Caco-2 (cell line): ENCODE results near the gene CDH13. TPM values are rescaled to one million over a fixed set of nuclear protein-coding genes. Genes with fewer than 3 reads are reported as not detected.

Experiments used
- BruUV-seq: library from RNA; stranded (reverse); fragments of 400-500 nt; replicated peaks from 2 replicates; lab custom pipeline; 2021; lab: Mats Ljungman, UMichigan
- CTCF ChIA-PET: fragments of 300-600 bp; sonication (Branson Sonifier 250); formaldehyde crosslinking; loops from one replicate; lab custom pipeline; 2022; ENCODE audit warnings: antibody characterized with exemption; lab: Charles Lee
- POLR2A ChIA-PET: fragments of 300-600 bp; sonication (Branson Sonifier 250); formaldehyde crosslinking; loops from one replicate; lab custom pipeline; 2022; ENCODE audit warnings: antibody characterized with exemption; lab: Charles Lee
- DNase-seq, 2 experiments: peaks; one replicate each; pipeline versions ENCODE4 v3.0.0 to v3.0.0-alpha.2; 2020 to 2022
- H3K27me3 ChIP-seq: replicated peaks from 2 replicates; pipeline ENCODE4 v1.6.0; 2011; ENCODE audit warnings: low read length; ENCODE audit not compliant: control insufficient read depth, insufficient read depth
- H3K36me3 ChIP-seq: 2 replicates; pipeline ENCODE4 v1.5.1; 2011; ENCODE audit warnings: low read length; ENCODE audit not compliant: control insufficient read depth, insufficient read depth
- H3K4me1 ChIP-seq: fragments of 250-450 bp; sonication (Bioruptor Pico); 2 replicates; pipeline ENCODE4 v1.5.1; 2020; ENCODE audit warnings: mild to moderate bottlenecking
- H3K4me3 ChIP-seq: 2 replicates; pipeline ENCODE4 v1.5.1; 2011; ENCODE audit warnings: low read depth, mild to moderate bottlenecking, control low read depth, low read length
- H3K9me3 ChIP-seq: fragments of 250-450 bp; sonication (Bioruptor Pico); 2 replicates; pipeline ENCODE4 v1.5.1; 2020; ENCODE audit warnings: mild to moderate bottlenecking, moderate library complexity
- H3K27ac Mint-ChIP-seq: one replicate; pipeline ENCODE4 v1.8.0; 2022; ENCODE audit warnings: mixed read lengths; ENCODE audit not compliant: unreplicated experiment
- H3K27me3 Mint-ChIP-seq: one replicate; pipeline ENCODE4 v1.8.0; 2022; ENCODE audit warnings: mixed read lengths; ENCODE audit not compliant: insufficient read depth, unreplicated experiment
- H3K36me3 Mint-ChIP-seq: one replicate; pipeline ENCODE4 v1.8.0; 2022; ENCODE audit warnings: mild to moderate bottlenecking, mixed read lengths; ENCODE audit not compliant: insufficient read depth, unreplicated experiment
- H3K4me1 Mint-ChIP-seq: one replicate; pipeline ENCODE4 v1.8.0; 2022; ENCODE audit warnings: low read depth, mixed read lengths; ENCODE audit not compliant: unreplicated experiment
- H3K4me3 Mint-ChIP-seq: one replicate; pipeline ENCODE4 v1.8.0; 2022; ENCODE audit warnings: mild to moderate bottlenecking, moderate library complexity, mixed read lengths; ENCODE audit not compliant: unreplicated experiment
- H3K9me3 Mint-ChIP-seq: one replicate; pipeline ENCODE4 v1.8.0; 2022; ENCODE audit warnings: mixed read lengths; ENCODE audit not compliant: unreplicated experiment
- CTCF ChIP-seq, 2 experiments: fragments of 200-600 bp in 1 of 2; IDR thresholded peaks; 1 replicate in 1 of 2; 2 replicates in 1 of 2; pipeline versions ENCODE4 v1.5.1 to v1.8.0; 2011 to 2022; ENCODE audit warnings: antibody characterized with exemption in 1 of 2, control low read depth in 1 of 2, inconsistent platforms in 1 of 2, low read depth in 1 of 2, low read length in 1 of 2, mild to moderate bottlenecking in 1 of 2, moderate library complexity in 1 of 2; ENCODE audit not compliant: insufficient read depth in 1 of 2, severe bottlenecking in 1 of 2, unreplicated experiment in 1 of 2
- intact Hi-C: fragments of 100-400 bp; cut with micrococcal nuclease; formaldehyde crosslinking; loops from one replicate; pipeline ENCODE4 v1.10.0; 2022; ENCODE audit not compliant: unreplicated experiment
- total RNA-seq: library from RNA; stranded (reverse); gene quantifications from 2 replicates; pipeline ENCODE4 v1.2.3, GENCODE V29; 2022

Gene CDH13
- total RNA-seq, 1 experiment from 2014 or later = 2.2 TPM

GRCh38 chr16:83843657-83844056 is 1216.9 kb downstream of the CDH13 start:
- ChIA-PET POLR2A (no interaction called here), CTCF (no interaction called here)
- Mint-ChIP-seq H3K27me3 (peaks cover 3% of the 10 kb centered on the region), H3K9me3 (peaks cover 15% of the 10 kb centered on the region), H3K36me3 (no peaks in the 10 kb centered on the region), H3K27ac (no peak overlapping the region), H3K4me3 (no peak overlapping the region), H3K4me1 (no peaks in the 10 kb centered on the region)
- H3K4me1 ChIP-seq = no peaks in the 10 kb centered on the region
- no TSS peak for BruUV-seq
- H3K9me3 ChIP-seq = 0 out of 2 replicates have a peak, but pooled peaks cover 10% of the 10 kb centered on the region
- H3K27me3 ChIP-seq = no peaks in the 10 kb centered on the region
- intact Hi-C loops = no loop called here
- no peak overlapping the region for H3K4me3 ChIP-seq
- no peaks in the 10 kb centered on the region for H3K36me3 ChIP-seq
- TF ChIP-seq CTCF (IDR thresholded peaks at IDR 0.05; ENCODE audit: insufficient read depth in 1 of 2, low read depth in 1 of 2, low read length in 1 of 2, severe bottlenecking in 1 of 2, unreplicated experiment in 1 of 2) = no peak
- no peak for DNase-seq

- H3K27ac Mint-ChIP-seq = no peak overlapping the region
- H3K9me3 Mint-ChIP-seq = peaks cover 2% of the 10 kb centered on the region
- H3K4me3 Mint-ChIP-seq = no peak overlapping the region
- H3K36me3 Mint-ChIP-seq = no peaks in the 10 kb centered on the region
- H3K4me1 ChIP-seq = no peaks in the 10 kb centered on the region
- no peak for DNase-seq
- ChIA-PET CTCF (no interaction called here), POLR2A (no interaction called here)
- peaks cover 3% of the 10 kb centered on the region for H3K27me3 Mint-ChIP-seq
- H3K36me3 ChIP-seq = no peaks in the 10 kb centered on the region
- intact Hi-C loops = no loop called here
- no peaks in the 10 kb centered on the region for H3K4me1 Mint-ChIP-seq
- BruUV-seq = no TSS peak
- no peak for TF ChIP-seq CTCF (IDR thresholded peaks at IDR 0.05; ENCODE audit: insufficient read depth in 1 of 2, low read depth in 1 of 2, low read length in 1 of 2, severe bottlenecking in 1 of 2, unreplicated experiment in 1 of 2)
- 0 out of 2 replicates have a peak, but pooled peaks cover 6% of the 10 kb centered on the region for H3K9me3 ChIP-seq
- no peak overlapping the region for H3K4me3 ChIP-seq
- no peaks in the 10 kb centered on the region for H3K27me3 ChIP-seq
These were observed 1218.5 kb downstream of the CDH13 start for GRCh38 chr16:83845263-83845662.

- Mint-ChIP-seq H3K4me3 (no peak overlapping the region), H3K27me3 (peaks cover 3% of the 10 kb centered on the region), H3K9me3 (no peaks in the 10 kb centered on the region), H3K4me1 (no peaks in the 10 kb centered on the region), H3K36me3 (no peaks in the 10 kb centered on the region), H3K27ac (no peak overlapping the region)
- ChIA-PET POLR2A (no interaction called here), CTCF (no interaction called here)
- H3K4me3 ChIP-seq = no peak overlapping the region
- H3K27me3 ChIP-seq = no peaks in the 10 kb centered on the region
- H3K9me3 ChIP-seq = no peaks in the 10 kb centered on the region
- DNase-seq = no peak
- no TSS peak for BruUV-seq
- H3K4me1 ChIP-seq = no peaks in the 10 kb centered on the region
- TF ChIP-seq CTCF (IDR thresholded peaks at IDR 0.05; ENCODE audit: insufficient read depth in 1 of 2, low read depth in 1 of 2, low read length in 1 of 2, severe bottlenecking in 1 of 2, unreplicated experiment in 1 of 2) = no peak
- intact Hi-C loops = no loop called here
- H3K36me3 ChIP-seq = no peaks in the 10 kb centered on the region
These were observed 1220.8 kb downstream of the CDH13 start for GRCh38 chr16:83847371-83848225.
